GM23338 (cell line): ENCODE results near the gene AAGAB. TPM values are rescaled to one million over a fixed set of nuclear protein-coding genes. Genes with fewer than 3 reads are reported as not detected.

Source experiments
- ETS1 ChIP-seq: IDR thresholded peaks from 2 replicates; pipeline ENCODE4 v1.6.1; 2016; ENCODE audit warnings: antibody characterized with exemption
- EZH2 ChIP-seq: fragments of 200-600 bp; sonication (generic); IDR thresholded peaks from one replicate; pipeline ENCODE4 v1.8.0; 2017; ENCODE audit warnings: antibody characterized with exemption, mild to moderate bottlenecking, low read depth; ENCODE audit not compliant: unreplicated experiment
- NANOG ChIP-seq: IDR thresholded peaks from 2 replicates; pipeline ENCODE4 v1.6.1; 2016; ENCODE audit warnings: antibody characterized with exemption, borderline replicate concordance
- POLR2AphosphoS5 ChIP-seq: IDR thresholded peaks from 2 replicates; pipeline ENCODE4 v1.6.1; 2016; ENCODE audit warnings: antibody characterized with exemption, low read depth
- ZNF114 ChIP-seq: fragments of 250-450 bp; sonication (Bioruptor Pico); IDR thresholded peaks from 2 replicates; pipeline ENCODE4 v1.5.0; 2020; ENCODE audit warnings: mild to moderate bottlenecking, moderate library complexity
- polyA plus RNA-seq: library from polyadenylated mRNA; unstranded; fragments of >200 nt; fragmentation: Nextera tagmentation; extraction: Ambion mirVana; gene quantifications from 2 replicates; pipeline ENCODE4 v1.2.1, GENCODE V29; 2016
- total RNA-seq: library from RNA; depleted of rRNA; stranded (reverse); fragments of >200 nt; shearing (Covaris generic); gene quantifications from 2 replicates; pipeline ENCODE4 v1.2.3, GENCODE V29; 2014
- TF ChIP-seq, protein P1 (sequence below): fragments of 250-450 bp; sonication (Bioruptor Pico); IDR thresholded peaks from 2 replicates; pipeline ENCODE4 v1.5.0; 2020; ENCODE audit warnings: mild to moderate bottlenecking, moderate library complexity
- TF ChIP-seq, protein P2 (sequence below), 2 experiments: fragments of 200-600 bp in 1 of 2; sonication (generic) in 1 of 2; conservative IDR thresholded peaks; 2 replicates each; pipeline versions ENCODE4 v1.5.1 to v1.6.1; 2016 to 2017; ENCODE audit warnings: antibody characterized with exemption in 2 of 2, low read depth in 2 of 2, mild to moderate bottlenecking in 2 of 2, moderate library complexity in 1 of 2

Gene AAGAB
- total and polyA plus RNA-seq, 2 experiments from 2014 or later = 20.8 to 42.8 TPM

DNA sequence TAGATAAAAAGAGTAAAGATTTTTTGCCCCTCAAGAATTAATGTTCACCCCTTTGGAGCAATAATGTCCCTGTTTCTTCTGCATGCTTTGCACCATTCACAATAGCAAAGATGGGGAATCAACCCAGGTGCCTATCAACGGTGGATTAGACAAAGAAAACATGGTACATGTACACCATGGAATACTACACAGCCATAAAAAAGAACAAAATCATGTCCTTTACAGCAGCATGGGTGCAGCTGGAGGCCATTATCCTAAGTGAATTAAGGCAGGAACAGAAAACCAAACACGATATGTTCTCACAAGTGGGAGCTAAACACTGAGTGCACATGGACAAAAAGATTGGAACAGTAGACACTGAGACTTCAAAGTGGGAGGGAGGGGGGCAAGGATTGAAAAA lies 35.2 kb downstream of the AAGAB start (continued):
- TF ChIP-seq, protein P1, sequence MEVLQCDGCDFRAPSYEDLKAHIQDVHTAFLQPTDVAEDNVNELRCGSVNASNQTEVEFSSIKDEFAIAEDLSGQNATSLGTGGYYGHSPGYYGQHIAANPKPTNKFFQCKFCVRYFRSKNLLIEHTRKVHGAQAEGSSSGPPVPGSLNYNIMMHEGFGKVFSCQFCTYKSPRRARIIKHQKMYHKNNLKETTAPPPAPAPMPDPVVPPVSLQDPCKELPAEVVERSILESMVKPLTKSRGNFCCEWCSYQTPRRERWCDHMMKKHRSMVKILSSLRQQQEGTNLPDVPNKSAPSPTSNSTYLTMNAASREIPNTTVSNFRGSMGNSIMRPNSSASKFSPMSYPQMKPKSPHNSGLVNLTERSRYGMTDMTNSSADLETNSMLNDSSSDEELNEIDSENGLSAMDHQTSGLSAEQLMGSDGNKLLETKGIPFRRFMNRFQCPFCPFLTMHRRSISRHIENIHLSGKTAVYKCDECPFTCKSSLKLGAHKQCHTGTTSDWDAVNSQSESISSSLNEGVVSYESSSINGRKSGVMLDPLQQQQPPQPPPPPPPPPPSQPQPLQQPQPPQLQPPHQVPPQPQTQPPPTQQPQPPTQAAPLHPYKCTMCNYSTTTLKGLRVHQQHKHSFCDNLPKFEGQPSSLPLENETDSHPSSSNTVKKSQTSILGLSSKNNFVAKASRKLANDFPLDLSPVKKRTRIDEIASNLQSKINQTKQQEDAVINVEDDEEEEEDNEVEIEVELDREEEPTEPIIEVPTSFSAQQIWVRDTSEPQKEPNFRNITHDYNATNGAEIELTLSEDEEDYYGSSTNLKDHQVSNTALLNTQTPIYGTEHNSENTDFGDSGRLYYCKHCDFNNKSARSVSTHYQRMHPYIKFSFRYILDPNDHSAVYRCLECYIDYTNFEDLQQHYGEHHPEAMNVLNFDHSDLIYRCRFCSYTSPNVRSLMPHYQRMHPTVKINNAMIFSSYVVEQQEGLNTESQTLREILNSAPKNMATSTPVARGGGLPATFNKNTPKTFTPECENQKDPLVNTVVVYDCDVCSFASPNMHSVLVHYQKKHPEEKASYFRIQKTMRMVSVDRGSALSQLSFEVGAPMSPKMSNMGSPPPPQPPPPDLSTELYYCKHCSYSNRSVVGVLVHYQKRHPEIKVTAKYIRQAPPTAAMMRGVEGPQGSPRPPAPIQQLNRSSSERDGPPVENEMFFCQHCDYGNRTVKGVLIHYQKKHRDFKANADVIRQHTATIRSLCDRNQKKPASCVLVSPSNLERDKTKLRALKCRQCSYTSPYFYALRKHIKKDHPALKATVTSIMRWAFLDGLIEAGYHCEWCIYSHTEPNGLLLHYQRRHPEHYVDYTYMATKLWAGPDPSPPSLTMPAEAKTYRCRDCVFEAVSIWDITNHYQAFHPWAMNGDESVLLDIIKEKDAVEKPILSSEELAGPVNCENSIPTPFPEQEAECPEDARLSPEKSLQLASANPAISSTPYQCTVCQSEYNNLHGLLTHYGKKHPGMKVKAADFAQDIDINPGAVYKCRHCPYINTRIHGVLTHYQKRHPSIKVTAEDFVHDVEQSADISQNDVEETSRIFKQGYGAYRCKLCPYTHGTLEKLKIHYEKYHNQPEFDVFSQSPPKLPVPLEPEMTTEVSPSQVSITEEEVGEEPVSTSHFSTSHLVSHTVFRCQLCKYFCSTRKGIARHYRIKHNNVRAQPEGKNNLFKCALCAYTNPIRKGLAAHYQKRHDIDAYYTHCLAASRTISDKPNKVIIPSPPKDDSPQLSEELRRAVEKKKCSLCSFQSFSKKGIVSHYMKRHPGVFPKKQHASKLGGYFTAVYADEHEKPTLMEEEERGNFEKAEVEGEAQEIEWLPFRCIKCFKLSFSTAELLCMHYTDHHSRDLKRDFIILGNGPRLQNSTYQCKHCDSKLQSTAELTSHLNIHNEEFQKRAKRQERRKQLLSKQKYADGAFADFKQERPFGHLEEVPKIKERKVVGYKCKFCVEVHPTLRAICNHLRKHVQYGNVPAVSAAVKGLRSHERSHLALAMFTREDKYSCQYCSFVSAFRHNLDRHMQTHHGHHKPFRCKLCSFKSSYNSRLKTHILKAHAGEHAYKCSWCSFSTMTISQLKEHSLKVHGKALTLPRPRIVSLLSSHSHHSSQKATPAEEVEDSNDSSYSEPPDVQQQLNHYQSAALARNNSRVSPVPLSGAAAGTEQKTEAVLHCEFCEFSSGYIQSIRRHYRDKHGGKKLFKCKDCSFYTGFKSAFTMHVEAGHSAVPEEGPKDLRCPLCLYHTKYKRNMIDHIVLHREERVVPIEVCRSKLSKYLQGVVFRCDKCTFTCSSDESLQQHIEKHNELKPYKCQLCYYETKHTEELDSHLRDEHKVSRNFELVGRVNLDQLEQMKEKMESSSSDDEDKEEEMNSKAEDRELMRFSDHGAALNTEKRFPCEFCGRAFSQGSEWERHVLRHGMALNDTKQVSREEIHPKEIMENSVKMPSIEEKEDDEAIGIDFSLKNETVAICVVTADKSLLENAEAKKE (CRISPR knock-in tag) = no peak
- no peak for TF ChIP-seq EZH2
- TF ChIP-seq POLR2AphosphoS5 = no peak
- no peak for TF ChIP-seq ZNF114
- no peak for TF ChIP-seq ETS1
- TF ChIP-seq NANOG = no peak
- TF ChIP-seq, protein P2, sequence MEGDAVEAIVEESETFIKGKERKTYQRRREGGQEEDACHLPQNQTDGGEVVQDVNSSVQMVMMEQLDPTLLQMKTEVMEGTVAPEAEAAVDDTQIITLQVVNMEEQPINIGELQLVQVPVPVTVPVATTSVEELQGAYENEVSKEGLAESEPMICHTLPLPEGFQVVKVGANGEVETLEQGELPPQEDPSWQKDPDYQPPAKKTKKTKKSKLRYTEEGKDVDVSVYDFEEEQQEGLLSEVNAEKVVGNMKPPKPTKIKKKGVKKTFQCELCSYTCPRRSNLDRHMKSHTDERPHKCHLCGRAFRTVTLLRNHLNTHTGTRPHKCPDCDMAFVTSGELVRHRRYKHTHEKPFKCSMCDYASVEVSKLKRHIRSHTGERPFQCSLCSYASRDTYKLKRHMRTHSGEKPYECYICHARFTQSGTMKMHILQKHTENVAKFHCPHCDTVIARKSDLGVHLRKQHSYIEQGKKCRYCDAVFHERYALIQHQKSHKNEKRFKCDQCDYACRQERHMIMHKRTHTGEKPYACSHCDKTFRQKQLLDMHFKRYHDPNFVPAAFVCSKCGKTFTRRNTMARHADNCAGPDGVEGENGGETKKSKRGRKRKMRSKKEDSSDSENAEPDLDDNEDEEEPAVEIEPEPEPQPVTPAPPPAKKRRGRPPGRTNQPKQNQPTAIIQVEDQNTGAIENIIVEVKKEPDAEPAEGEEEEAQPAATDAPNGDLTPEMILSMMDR (conservative IDR thresholded peaks at IDR 0.05; ENCODE audit: low read depth in 2 of 2) = no peak
